GM12874 (cell line): ENCODE measurements around the gene CYTH1.

ENCODE experiments used
- TF ChIP-seq, protein P1 (sequence below): IDR thresholded peaks from 2 replicates; pipeline ENCODE4 v1.5.1; 2011; ENCODE audit warnings: low read depth, mild to moderate bottlenecking, control low read depth, low read length, moderate library complexity; ENCODE audit not compliant: insufficient read depth

CYTH1 gene

DNA sequence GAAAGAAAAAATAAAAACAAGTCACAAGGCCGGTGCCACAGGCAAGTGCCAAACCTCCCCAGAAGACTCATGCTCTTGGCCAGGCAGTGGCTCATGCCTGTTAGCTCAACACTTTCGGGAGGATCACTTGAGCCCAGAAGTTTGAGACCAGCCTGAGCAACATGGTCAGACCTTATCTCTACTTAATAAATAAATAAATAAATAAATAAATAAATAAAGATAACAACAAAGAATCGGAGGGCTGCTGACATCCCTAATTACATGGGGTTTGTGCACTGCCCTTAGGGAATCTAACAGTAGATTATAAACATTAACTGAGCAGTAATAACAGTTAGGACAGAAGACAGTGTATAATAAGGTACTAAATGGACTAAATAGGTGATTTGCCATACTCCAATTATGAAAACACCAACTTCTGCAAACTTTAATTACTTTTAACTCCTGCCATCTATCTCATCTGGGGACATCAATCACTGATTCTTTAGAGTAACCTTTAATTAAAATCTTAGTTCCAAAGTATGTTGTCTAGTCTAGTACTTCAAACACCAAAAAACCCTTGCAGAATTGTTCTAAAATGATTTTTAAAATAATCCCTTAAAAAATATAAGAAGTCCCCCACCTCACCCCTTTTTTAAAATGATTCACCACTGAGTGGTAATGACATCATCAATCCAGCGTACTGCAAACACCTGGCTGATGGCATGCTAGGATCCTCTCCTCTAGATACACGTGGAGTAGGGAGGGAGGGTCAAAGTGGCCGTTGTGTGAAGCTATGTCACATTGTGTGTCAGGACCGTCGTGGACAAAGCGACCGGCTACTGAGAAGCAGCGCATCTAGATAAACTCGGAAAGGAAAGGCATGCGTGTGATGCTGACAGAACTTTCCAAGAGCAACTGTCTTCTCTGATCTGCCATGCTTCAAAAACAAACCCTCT is 28.5 kb downstream of the CYTH1 start:
- TF ChIP-seq, protein P1, sequence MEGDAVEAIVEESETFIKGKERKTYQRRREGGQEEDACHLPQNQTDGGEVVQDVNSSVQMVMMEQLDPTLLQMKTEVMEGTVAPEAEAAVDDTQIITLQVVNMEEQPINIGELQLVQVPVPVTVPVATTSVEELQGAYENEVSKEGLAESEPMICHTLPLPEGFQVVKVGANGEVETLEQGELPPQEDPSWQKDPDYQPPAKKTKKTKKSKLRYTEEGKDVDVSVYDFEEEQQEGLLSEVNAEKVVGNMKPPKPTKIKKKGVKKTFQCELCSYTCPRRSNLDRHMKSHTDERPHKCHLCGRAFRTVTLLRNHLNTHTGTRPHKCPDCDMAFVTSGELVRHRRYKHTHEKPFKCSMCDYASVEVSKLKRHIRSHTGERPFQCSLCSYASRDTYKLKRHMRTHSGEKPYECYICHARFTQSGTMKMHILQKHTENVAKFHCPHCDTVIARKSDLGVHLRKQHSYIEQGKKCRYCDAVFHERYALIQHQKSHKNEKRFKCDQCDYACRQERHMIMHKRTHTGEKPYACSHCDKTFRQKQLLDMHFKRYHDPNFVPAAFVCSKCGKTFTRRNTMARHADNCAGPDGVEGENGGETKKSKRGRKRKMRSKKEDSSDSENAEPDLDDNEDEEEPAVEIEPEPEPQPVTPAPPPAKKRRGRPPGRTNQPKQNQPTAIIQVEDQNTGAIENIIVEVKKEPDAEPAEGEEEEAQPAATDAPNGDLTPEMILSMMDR: no peak

DNA sequence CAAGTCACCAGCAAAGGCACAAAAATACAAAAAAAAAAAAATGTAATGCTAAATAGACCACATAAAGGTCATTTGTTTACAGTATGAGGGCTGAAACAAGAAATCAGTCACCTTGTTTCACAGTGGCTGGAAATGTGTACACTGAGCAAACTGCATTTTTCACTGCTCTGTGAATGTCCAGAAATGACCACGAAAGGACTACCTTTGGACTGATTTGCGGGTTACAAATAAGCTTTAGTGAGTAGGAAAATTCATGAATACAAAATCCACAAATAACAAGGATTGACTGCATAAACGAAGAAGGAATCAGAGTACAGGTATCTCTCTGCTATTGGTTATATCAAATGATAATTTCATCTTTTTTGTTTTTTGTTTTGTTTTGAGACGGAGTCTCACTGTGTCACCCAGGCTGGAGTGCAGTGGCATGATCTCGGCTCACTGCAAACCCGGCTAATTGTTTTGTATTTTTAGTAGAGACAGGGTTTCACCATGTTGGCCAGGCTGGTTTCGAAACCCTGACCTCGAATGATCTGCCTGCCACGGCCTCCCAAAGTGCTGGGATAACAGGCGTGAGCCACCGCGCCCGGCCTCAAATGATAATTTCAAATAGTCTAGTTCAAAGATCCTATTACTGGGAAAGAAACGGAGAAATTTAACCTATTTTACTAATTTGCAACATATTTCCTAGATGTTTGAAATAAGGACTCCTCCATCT is 30.5 kb downstream of the CYTH1 start:
- TF ChIP-seq, protein P1: no peak

DNA sequence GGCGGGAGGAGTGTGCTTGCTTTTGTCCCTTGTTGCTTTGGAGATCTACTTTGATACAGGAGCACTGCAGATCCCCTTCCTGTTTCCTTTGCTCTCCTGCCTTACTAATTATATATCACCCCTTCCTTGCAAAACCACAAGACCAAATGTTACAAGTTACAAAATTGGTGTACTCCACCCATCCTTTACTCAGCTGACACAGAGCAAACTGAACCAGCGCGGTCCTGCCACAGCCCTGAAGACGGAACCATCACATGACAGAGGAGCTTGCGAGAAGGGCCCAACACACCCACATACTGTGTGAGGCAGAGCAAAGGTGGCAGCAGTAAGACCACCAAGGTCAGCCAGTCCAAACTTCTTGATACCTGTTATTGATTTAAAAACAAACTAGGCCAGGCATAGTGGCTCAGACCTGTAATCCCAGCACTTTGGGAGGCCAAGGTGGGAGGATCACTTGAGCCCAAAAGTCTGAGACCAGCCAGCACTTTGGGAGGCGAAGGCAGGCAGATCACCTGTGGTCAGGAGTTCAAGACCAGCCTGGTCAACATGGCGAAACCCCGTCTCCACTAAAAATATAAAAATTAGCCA is 33.2 kb downstream of the CYTH1 start:
- TF ChIP-seq, protein P1: no peak

DNA sequence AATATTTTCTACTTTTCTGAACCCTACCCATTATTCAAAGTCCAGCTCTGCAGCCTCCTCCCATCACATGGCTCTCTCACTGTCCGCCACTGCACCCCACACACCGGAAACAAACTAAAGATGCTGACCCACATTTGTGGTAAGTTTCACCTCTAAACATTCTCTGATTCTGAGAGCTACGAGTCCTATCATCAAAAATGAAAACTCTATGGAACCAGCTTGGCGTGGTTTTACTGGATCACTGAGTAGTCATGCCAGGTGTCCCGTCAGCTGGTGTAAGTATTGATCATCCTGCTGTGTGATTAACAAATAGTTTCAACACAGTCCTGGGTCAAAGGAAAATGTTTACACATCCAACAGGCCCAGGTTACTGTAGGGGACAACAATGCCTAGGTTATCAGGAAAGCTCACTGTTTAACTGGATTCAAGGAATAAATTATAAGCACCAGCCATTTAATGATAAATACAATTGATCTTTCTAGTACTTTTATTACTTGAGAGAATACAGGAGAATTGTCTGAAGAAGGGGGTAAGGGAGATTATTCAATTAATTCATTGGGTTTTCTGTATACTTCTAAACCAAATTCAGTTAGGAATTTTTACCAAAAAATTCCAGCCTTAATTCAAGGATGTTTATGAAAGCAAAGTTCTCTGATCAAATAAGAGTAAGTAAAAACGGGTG is 33.9 kb downstream of the CYTH1 start:
- TF ChIP-seq, protein P1: no peak

DNA sequence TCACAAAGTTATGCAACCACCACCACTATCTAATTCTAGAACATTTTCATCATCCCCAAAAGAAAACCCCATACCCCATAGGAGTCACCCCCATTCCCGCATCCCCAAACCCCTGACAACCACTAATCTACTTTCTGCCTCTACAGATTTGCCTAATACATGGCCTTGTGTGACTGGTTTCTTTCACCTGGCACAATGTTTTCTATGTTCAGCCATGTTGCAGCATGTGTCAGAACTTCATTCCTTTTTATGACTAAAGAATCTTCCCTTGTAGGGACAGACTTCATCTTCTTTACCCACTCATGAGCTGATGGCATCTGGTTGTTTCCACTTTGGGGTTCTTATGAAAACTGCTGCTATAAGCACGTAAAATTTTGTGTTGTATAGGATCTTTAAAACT is 34.6 kb downstream of the CYTH1 start:
- TF ChIP-seq, protein P1: no peak

DNA sequence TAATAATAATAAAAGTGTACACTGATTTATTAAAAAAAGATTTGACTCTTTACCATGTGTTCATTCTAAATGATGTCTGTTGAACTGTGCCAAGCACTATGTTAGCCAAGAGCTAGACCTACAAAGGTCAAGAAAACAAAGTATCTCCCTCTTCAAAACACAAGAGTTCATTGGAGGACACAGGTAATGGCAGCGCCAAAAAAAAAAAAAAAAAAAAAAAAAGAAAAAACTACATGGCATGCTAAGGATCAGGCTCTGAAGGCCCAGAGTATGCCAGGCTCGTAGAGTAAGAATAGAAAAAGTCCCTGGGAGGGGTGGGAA is 35.2 kb downstream of the CYTH1 start:
- TF ChIP-seq, protein P1: no peak

DNA sequence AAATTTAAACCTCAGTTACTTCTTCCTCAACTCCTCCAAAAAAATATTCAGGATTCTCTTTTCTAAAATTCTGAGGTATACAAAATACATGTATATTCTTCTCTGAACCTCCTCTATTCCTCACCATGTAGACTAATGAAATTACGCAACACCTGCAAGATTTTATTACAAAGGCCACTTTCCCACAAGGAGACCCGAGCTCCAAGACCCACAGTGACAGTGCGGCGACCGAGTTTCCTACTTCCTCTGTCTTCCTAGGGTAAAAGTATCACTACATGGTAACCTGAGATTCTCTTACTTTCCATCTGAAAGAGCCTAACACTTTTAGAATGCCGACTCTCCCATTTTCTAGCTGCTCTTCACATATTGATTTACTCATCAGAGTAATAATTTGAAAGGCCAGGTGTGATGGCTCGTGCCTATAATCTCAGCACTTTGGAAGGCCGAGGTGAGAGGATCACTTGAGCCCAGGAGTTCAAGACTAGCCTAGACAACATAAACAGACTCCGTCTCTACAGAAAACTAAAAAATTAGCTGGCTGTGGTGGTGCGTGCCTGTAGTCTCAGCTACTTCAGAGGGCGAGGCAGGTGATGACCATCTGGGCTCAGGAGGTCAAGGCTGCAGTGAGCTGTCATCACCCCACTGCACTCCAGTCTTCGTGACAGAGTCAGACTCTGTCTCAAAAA is 35.7 kb downstream of the CYTH1 start:
- TF ChIP-seq, protein P1: no peak
